ENCODE results near the gene SLC14A1. TPM values are rescaled to one million over a fixed set of nuclear protein-coding genes. Genes with fewer than 3 reads are reported as not detected.

The SLC14A1 gene
- polyA plus RNA-seq, 1 experiment = 80.5 TPM

GRCh38 chr18:45731716-45732115 lies 7.7 kb downstream of the SLC14A1 start:
- TF ChIP-seq, protein P1, sequence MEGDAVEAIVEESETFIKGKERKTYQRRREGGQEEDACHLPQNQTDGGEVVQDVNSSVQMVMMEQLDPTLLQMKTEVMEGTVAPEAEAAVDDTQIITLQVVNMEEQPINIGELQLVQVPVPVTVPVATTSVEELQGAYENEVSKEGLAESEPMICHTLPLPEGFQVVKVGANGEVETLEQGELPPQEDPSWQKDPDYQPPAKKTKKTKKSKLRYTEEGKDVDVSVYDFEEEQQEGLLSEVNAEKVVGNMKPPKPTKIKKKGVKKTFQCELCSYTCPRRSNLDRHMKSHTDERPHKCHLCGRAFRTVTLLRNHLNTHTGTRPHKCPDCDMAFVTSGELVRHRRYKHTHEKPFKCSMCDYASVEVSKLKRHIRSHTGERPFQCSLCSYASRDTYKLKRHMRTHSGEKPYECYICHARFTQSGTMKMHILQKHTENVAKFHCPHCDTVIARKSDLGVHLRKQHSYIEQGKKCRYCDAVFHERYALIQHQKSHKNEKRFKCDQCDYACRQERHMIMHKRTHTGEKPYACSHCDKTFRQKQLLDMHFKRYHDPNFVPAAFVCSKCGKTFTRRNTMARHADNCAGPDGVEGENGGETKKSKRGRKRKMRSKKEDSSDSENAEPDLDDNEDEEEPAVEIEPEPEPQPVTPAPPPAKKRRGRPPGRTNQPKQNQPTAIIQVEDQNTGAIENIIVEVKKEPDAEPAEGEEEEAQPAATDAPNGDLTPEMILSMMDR (IDR thresholded peaks at IDR 0.05; ENCODE audit: low read depth, low read length) = no peak
- no peak overlapping the region for H3K4me3 ChIP-seq (ENCODE audit: low read depth, low read length)
- no peaks in the 10 kb centered on the region for H3K27me3 ChIP-seq (ENCODE audit: control insufficient read depth, insufficient read depth, low read length)
- no peak for DNase-seq (ENCODE audit: low read depth, low spot score)
- POLR2A ChIA-PET = interaction anchor here (1.0 kb wide), 2 partner anchors 44 to 71 kb away, joined by 3 to 5 read pairs; no protein-coding TSS in a partner anchor
- H3K27ac ChIP-seq (ENCODE audit: low read depth, low read length) = no peak overlapping the region
- CTCF ChIA-PET = interaction anchor here (0.8 to 3.0 kb wide), 5 partner anchors 9 to 147 kb away, joined by 3 to 13 read pairs (median 5); no protein-coding TSS in a partner anchor
- H3K9me3 ChIP-seq (ENCODE audit: control insufficient read depth, insufficient read depth, low read length) = peaks cover 5% of the 10 kb centered on the region; the same call in 1 of the 2 replicates

DNA sequence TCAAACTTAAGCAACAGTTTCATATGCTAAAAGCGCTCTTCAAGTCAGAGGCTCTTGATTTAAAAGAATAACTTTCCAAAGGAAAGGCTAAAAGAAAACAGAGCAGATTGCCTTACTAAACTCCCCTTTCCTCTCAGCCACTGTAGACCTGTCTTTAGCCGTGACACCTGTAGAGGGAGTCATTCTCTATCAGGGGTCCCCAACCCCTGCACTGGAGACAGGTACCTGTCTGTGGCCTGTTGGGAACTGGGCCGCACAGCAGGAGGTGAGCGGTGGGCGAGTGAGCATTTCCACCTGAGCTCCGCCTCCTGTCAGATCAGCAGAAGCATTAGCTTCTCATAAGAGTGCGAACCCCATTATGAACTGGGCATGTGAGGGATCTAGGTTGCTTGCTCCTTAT lies 9.6 kb downstream of the SLC14A1 start:
- Histone ChIP-seq H3K27ac (ENCODE audit: low read depth, low read length) (no peak overlapping the region), H3K9me3 (ENCODE audit: control insufficient read depth, insufficient read depth, low read length) (no peaks in the 10 kb centered on the region), H3K27me3 (ENCODE audit: control insufficient read depth, insufficient read depth, low read length) (no peaks in the 10 kb centered on the region), H3K4me3 (ENCODE audit: low read depth, low read length) (no peak overlapping the region)
- TF ChIP-seq, protein P1 (IDR thresholded peaks at IDR 0.05; ENCODE audit: low read depth, low read length) = no peak
- ChIA-PET POLR2A (no interaction called here), CTCF (interaction anchor here (0.6 to 0.9 kb wide), 2 partner anchors 11 to 108 kb away, joined by 3 read pairs; no protein-coding TSS in a partner anchor)
- no peak for DNase-seq (ENCODE audit: low read depth, low spot score)

GRCh38 chr18:45734505-45734904 lies 10.5 kb downstream of the SLC14A1 start:
- no peaks in the 10 kb centered on the region for H3K27me3 ChIP-seq (ENCODE audit: control insufficient read depth, insufficient read depth, low read length)
- H3K27ac ChIP-seq (ENCODE audit: low read depth, low read length) = no peak overlapping the region
- ChIA-PET CTCF (no interaction called here), POLR2A (no interaction called here)
- DNase-seq (ENCODE audit: low read depth, low spot score) = no peak
- TF ChIP-seq, protein P1 (IDR thresholded peaks at IDR 0.05; ENCODE audit: low read depth, low read length) = no peak
- H3K9me3 ChIP-seq (ENCODE audit: control insufficient read depth, insufficient read depth, low read length) = no peaks in the 10 kb centered on the region
- H3K4me3 ChIP-seq (ENCODE audit: low read depth, low read length) = no peak overlapping the region

- no peaks in the 10 kb centered on the region for H3K27me3 ChIP-seq (ENCODE audit: control insufficient read depth, insufficient read depth, low read length)
- no peak for DNase-seq (ENCODE audit: low read depth, low spot score)
- TF ChIP-seq, protein P1 (IDR thresholded peaks at IDR 0.05; ENCODE audit: low read depth, low read length) = no peak
- H3K9me3 ChIP-seq (ENCODE audit: control insufficient read depth, insufficient read depth, low read length) = no peaks in the 10 kb centered on the region
- ChIA-PET CTCF (no interaction called here), POLR2A (no interaction called here)
- no peak overlapping the region for H3K4me3 ChIP-seq (ENCODE audit: low read depth, low read length)
- no peak overlapping the region for H3K27ac ChIP-seq (ENCODE audit: low read depth, low read length)
Observed at GRCh38 chr18:45734944-45735343, 11.0 kb downstream of the SLC14A1 start.

DNA sequence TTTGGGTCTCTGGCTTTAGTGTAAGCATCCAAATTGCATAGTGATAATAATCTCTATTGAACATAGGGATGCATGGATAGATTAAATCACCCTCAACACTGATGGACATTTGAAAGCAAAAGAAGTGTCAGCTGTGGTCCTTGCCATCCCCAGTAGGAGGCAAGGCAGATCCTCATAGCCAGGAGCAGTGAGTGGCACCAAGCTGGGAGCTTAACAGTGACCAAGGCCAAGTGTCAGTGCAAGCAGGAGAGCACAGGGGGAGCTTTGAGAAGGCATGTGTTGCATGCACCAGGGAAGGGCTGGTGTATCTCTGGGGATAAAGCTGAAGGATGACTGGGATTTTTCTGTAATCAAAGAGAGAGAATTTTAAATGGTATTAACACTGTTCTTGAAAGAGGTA lies 14.7 kb downstream of the SLC14A1 start:
- Histone ChIP-seq H3K4me3 (ENCODE audit: low read depth, low read length) (no peak overlapping the region), H3K27ac (ENCODE audit: low read depth, low read length) (no peak overlapping the region), H3K27me3 (ENCODE audit: control insufficient read depth, insufficient read depth, low read length) (no peaks in the 10 kb centered on the region), H3K9me3 (ENCODE audit: control insufficient read depth, insufficient read depth, low read length) (no peaks in the 10 kb centered on the region)
- ChIA-PET CTCF (no interaction called here), POLR2A (no interaction called here)
- TF ChIP-seq, protein P1 (IDR thresholded peaks at IDR 0.05; ENCODE audit: low read depth, low read length) = 0 out of 2 replicates have a peak, but pooled peaks have one; percentile 13
- DNase-seq (ENCODE audit: low read depth, low spot score) = no peak
